ENCODE measurements around the gene DHRS13. TPM values are rescaled to one million over a fixed set of nuclear protein-coding genes. Genes with fewer than 3 reads are reported as not detected.

The DHRS13 gene
- total and polyA plus RNA-seq, 2 experiments from 2014 or later: 2.6 to 5.2 TPM

DNA sequence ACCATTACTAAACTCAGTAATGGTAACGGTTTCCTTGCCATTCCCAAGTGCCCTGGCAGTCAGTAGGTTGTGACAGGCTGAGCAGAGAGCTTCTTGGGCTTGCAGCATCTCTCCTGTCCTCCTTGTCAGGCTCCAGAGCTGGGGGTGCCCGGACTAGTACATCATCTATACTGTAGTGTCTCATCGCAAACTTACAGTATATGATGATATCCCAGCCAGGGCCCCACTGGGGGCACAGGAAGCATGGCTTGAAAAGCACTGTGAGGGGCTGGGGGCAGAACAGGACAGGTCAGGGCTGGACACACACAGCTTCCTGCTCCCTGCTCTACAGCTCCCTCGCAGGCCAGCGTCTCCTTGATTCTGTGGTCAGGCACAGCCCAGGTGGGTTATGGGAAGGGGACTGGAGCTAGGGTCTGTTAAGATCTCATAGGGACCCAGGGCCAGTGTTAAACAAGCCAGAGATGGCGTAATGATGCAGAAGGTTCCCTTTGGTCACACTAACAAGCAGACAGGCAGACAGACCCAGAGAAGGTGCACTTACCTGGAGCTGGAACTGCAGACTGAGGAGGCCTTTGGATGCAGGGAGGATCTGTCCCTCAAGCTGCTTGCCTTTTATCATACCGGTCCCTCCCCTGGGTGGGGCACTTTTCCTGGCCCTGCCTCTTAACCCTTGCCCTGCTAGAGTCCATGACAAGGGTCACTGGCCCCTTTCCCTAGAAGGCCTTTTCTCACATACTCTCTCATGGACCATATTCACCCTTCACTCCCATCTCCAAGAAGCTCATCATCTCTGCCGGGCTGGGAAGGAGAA lies 41.3 kb downstream of the DHRS13 start:
- Histone ChIP-seq H3K27ac (no peak overlapping the region), H3K4me2 (ENCODE audit: unreplicated experiment) (no peak overlapping the region), H2AFZ (no peak overlapping the region), H3K36me3 (ENCODE audit: low read depth) (peaks cover 10% of the 10 kb centered on the region; the same call in 1 of the 2 replicates), H3K4me3 (no peak overlapping the region), H3K4me1 (ENCODE audit: insufficient read depth) (no peaks in the 10 kb centered on the region), H3K9ac (no peak overlapping the region), H3K9me3 (ENCODE audit: low read depth) (no peaks in the 10 kb centered on the region), H3K9me2 (ENCODE audit: insufficient read depth) (no peaks in the 10 kb centered on the region), H4K20me1 (ENCODE audit: insufficient read depth) (no peaks in the 10 kb centered on the region), H3F3A (ENCODE audit: insufficient read depth) (no peaks in the 10 kb centered on the region), H3K27me3 (replicated peaks; ENCODE audit: insufficient read depth) (no peaks in the 10 kb centered on the region), H3K79me2 (ENCODE audit: insufficient read depth) (no peaks in the 10 kb centered on the region)
- TF ChIP-seq EZH2phosphoT487 (IDR thresholded peaks at IDR 0.05; ENCODE audit: insufficient read depth, low read depth): no peak
- no peak for TF ChIP-seq EZH2 (IDR thresholded peaks at IDR 0.05; ENCODE audit: insufficient read depth, poor library complexity, severe bottlenecking)
- WGBS, 2 experiments (ENCODE audit: low coverage in 1 of 2, low lambda C conversion rate in 2 of 2, missing lambda C conversion rate in 2 of 2): 70 to 71% methylated on average over 8 of the region's 8 CpGs
- DNase-seq: no peak
- in situ Hi-C loops (cut with MboI): no loop called here

GRCh38 chr17:28860363-28860808 lies 42.5 kb downstream of the DHRS13 start:
- peaks cover 5% of the 10 kb centered on the region; the same call in 1 of the 2 replicates for H3K4me1 ChIP-seq (ENCODE audit: insufficient read depth)
- H3K36me3 ChIP-seq (ENCODE audit: low read depth): peaks cover 10% of the 10 kb centered on the region; the same call in 1 of the 2 replicates
- peaks cover 11% of the 10 kb centered on the region for H3K79me2 ChIP-seq (ENCODE audit: insufficient read depth)
- no peak overlapping the region for H3K27ac ChIP-seq
- no peaks in the 10 kb centered on the region for H3K9me3 ChIP-seq (ENCODE audit: low read depth)
- DNase-seq: no peak
- no peaks in the 10 kb centered on the region for H4K20me1 ChIP-seq (ENCODE audit: insufficient read depth)
- 81 to 86% methylated on average over 4 of the region's 4 CpGs for WGBS, 2 experiments (ENCODE audit: low coverage in 1 of 2, low lambda C conversion rate in 2 of 2, missing lambda C conversion rate in 2 of 2)
- H3F3A ChIP-seq (ENCODE audit: insufficient read depth): no peaks in the 10 kb centered on the region
- H3K9me2 ChIP-seq (ENCODE audit: insufficient read depth): no peaks in the 10 kb centered on the region
- no peak overlapping the region for H2AFZ ChIP-seq
- in situ Hi-C loops (cut with MboI): no loop called here
- no peak overlapping the region for H3K4me3 ChIP-seq
- no peak overlapping the region for H3K9ac ChIP-seq
- TF ChIP-seq EZH2phosphoT487 (IDR thresholded peaks at IDR 0.05; ENCODE audit: insufficient read depth, low read depth): no peak
- no peak for TF ChIP-seq EZH2 (IDR thresholded peaks at IDR 0.05; ENCODE audit: insufficient read depth, poor library complexity, severe bottlenecking)
- no peaks in the 10 kb centered on the region for H3K27me3 ChIP-seq (replicated peaks; ENCODE audit: insufficient read depth)
- H3K4me2 ChIP-seq (ENCODE audit: unreplicated experiment): no peak overlapping the region

DNA sequence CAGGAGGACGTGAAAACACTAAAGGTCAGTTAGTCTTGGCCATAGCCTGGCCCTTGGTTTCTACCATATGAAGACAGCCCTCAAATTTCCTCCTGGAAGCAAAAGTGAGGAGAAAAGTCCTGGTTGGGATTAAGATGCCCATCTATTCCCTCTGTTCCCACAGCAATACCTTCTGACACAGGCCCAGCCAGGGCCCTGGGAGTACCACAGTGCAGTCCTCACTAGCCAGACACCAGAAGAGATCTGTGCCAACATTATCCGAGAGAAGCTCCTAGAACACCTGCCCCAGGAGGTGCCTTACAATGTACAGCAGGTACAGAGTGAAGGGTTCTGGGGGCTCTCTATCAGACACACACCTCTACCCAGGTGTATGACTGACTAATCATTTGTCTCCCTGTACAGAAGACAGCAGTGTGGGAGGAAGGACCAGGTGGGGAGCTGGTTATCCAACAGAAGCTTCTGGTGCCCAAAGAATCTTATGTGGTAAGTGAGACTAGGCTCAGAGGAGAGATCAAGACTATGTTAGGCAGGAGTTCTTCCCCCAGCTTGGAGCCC lies 44.0 kb downstream of the DHRS13 start:
- Histone ChIP-seq H3K4me3 (no peak overlapping the region), H3K27me3 (replicated peaks; ENCODE audit: insufficient read depth) (no peaks in the 10 kb centered on the region), H3K9ac (no peak overlapping the region), H2AFZ (no peak overlapping the region), H3K36me3 (ENCODE audit: low read depth) (peaks cover 10% of the 10 kb centered on the region; the same call in 1 of the 2 replicates), H4K20me1 (ENCODE audit: insufficient read depth) (no peaks in the 10 kb centered on the region), H3K9me2 (ENCODE audit: insufficient read depth) (no peaks in the 10 kb centered on the region), H3K9me3 (ENCODE audit: low read depth) (no peaks in the 10 kb centered on the region), H3K79me2 (ENCODE audit: insufficient read depth) (peaks cover 16% of the 10 kb centered on the region), H3F3A (ENCODE audit: insufficient read depth) (no peaks in the 10 kb centered on the region), H3K4me1 (ENCODE audit: insufficient read depth) (peaks cover 8% of the 10 kb centered on the region), H3K4me2 (ENCODE audit: unreplicated experiment) (no peak overlapping the region), H3K27ac (no peak overlapping the region)
- TF ChIP-seq EZH2 (IDR thresholded peaks at IDR 0.05; ENCODE audit: insufficient read depth, poor library complexity, severe bottlenecking): no peak
- no peak for TF ChIP-seq EZH2phosphoT487 (IDR thresholded peaks at IDR 0.05; ENCODE audit: insufficient read depth, low read depth)
- in situ Hi-C loops (cut with MboI): no loop called here
- WGBS, 2 experiments (ENCODE audit: low coverage in 1 of 2, low lambda C conversion rate in 2 of 2, missing lambda C conversion rate in 2 of 2): 72 to 79% methylated on average over 2 of the region's 2 CpGs
- no peak for DNase-seq

GRCh38 chr17:28857905-28858800 lies 44.7 kb downstream of the DHRS13 start:
- no peaks in the 10 kb centered on the region for H3F3A ChIP-seq (ENCODE audit: insufficient read depth)
- peaks cover 8% of the 10 kb centered on the region for H3K4me1 ChIP-seq (ENCODE audit: insufficient read depth)
- no peaks in the 10 kb centered on the region for H3K27me3 ChIP-seq (replicated peaks; ENCODE audit: insufficient read depth)
- no peak overlapping the region for H3K4me3 ChIP-seq
- WGBS, 2 experiments (ENCODE audit: low coverage in 1 of 2, low lambda C conversion rate in 2 of 2, missing lambda C conversion rate in 2 of 2): 98 to 100% methylated on average over 3 of the region's 3 CpGs
- no peak overlapping the region for H3K9ac ChIP-seq
- H2AFZ ChIP-seq: no peak overlapping the region
- peaks cover 16% of the 10 kb centered on the region for H3K79me2 ChIP-seq (ENCODE audit: insufficient read depth)
- no peaks in the 10 kb centered on the region for H3K9me2 ChIP-seq (ENCODE audit: insufficient read depth)
- no peaks in the 10 kb centered on the region for H4K20me1 ChIP-seq (ENCODE audit: insufficient read depth)
- H3K36me3 ChIP-seq (ENCODE audit: low read depth): peaks cover 10% of the 10 kb centered on the region; the same call in 1 of the 2 replicates
- in situ Hi-C loops (cut with MboI): no loop called here
- H3K27ac ChIP-seq: no peak overlapping the region
- no peaks in the 10 kb centered on the region for H3K9me3 ChIP-seq (ENCODE audit: low read depth)
- DNase-seq: no peak
- TF ChIP-seq EZH2phosphoT487 (IDR thresholded peaks at IDR 0.05; ENCODE audit: insufficient read depth, low read depth): no peak
- TF ChIP-seq EZH2 (IDR thresholded peaks at IDR 0.05; ENCODE audit: insufficient read depth, poor library complexity, severe bottlenecking): no peak
- no peak overlapping the region for H3K4me2 ChIP-seq (ENCODE audit: unreplicated experiment)

Data from GM23248 (cell line).